Measurements from ENCODE around the gene SIX5.
"Not testable (repeated sequence)": the region's sequence is repeated elsewhere in the genome, so short reads cannot be mapped to it uniquely, and the experiment has no call there.

Gene SIX5

GRCh38 chr19:45801603-45802175 is 32.6 kb upstream of the SIX5 start:
- no peak for TF ChIP-seq EZH2phosphoT487 (IDR thresholded peaks at IDR 0.05; ENCODE audit: borderline replicate concordance)
- no peak for TF ChIP-seq CTCF (conservative IDR thresholded peaks at IDR 0.05; ENCODE audit: low read length)
- Histone ChIP-seq H3F3A (ENCODE audit: low read depth) (no peaks in the 10 kb centered on the region), H3K9me2 (replicated peaks; ENCODE audit: low read depth, low read length) (no peaks in the 10 kb centered on the region), H3K9me3 (ENCODE audit: insufficient read depth, low read depth, low read length) (no peaks in the 10 kb centered on the region), H3K36me3 (ENCODE audit: insufficient read depth, low read length) (no peaks in the 10 kb centered on the region), H3K4me1 (ENCODE audit: insufficient read depth, low read length, poor library complexity, severe bottlenecking) (no peaks in the 10 kb centered on the region), H3K9ac (ENCODE audit: low read depth, low read length, poor library complexity, severe bottlenecking) (no peak overlapping the region), H3K4me3 (ENCODE audit: low read length, poor library complexity, severe bottlenecking) (no peak overlapping the region), H4K20me1 (ENCODE audit: insufficient read depth, low read length, poor library complexity, severe bottlenecking) (no peaks in the 10 kb centered on the region), H3K4me2 (ENCODE audit: low read depth, low read length, poor library complexity, severe bottlenecking) (no peak overlapping the region), H2AFZ (ENCODE audit: low read length) (no peak overlapping the region), H3K27me3 (ENCODE audit: insufficient read depth, low read length, poor library complexity, severe bottlenecking) (no peaks in the 10 kb centered on the region), H3K79me2 (ENCODE audit: insufficient read depth, low read length) (no peaks in the 10 kb centered on the region)

DNA sequence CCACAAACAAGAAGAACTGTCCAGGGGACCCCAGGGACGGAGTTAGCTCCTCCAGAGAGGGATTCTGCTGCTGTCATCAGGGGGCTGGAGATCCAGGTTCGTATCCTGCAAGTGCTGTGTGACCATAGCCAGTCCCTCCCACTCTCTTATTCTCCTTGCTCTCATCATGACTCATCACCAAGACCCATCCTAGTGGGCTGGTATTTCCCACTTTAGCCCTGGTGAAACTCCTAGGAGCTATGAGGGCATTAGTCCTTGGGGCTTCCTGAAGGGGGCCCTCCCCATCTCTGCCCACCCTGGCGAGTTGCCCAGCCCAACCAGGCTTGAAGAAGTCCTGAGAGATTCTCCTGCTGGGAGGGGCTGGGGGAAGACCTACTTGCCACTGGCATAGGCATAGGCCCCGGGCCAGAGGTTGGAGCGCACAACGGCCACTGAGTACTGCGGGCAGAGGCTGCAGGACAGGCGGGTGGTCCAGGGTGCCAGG is 31.1 kb upstream of the SIX5 start:
- Histone ChIP-seq H3K9me3 (ENCODE audit: insufficient read depth, low read depth, low read length) (no peaks in the 10 kb centered on the region), H3K4me2 (ENCODE audit: low read depth, low read length, poor library complexity, severe bottlenecking) (no peak overlapping the region), H3K9ac (ENCODE audit: low read depth, low read length, poor library complexity, severe bottlenecking) (no peak overlapping the region), H4K20me1 (ENCODE audit: insufficient read depth, low read length, poor library complexity, severe bottlenecking) (no peaks in the 10 kb centered on the region), H3K4me3 (ENCODE audit: low read length, poor library complexity, severe bottlenecking) (no peak overlapping the region), H3K4me1 (ENCODE audit: insufficient read depth, low read length, poor library complexity, severe bottlenecking) (no peaks in the 10 kb centered on the region), H3K79me2 (ENCODE audit: insufficient read depth, low read length) (no peaks in the 10 kb centered on the region), H2AFZ (ENCODE audit: low read length) (no peak overlapping the region), H3K27me3 (ENCODE audit: insufficient read depth, low read length, poor library complexity, severe bottlenecking) (no peaks in the 10 kb centered on the region), H3K36me3 (ENCODE audit: insufficient read depth, low read length) (no peaks in the 10 kb centered on the region), H3K9me2 (replicated peaks; ENCODE audit: low read depth, low read length) (no peaks in the 10 kb centered on the region), H3F3A (ENCODE audit: low read depth) (no peaks in the 10 kb centered on the region)
- no peak for TF ChIP-seq EZH2phosphoT487 (IDR thresholded peaks at IDR 0.05; ENCODE audit: borderline replicate concordance)
- TF ChIP-seq CTCF (conservative IDR thresholded peaks at IDR 0.05; ENCODE audit: low read length): no peak

DNA sequence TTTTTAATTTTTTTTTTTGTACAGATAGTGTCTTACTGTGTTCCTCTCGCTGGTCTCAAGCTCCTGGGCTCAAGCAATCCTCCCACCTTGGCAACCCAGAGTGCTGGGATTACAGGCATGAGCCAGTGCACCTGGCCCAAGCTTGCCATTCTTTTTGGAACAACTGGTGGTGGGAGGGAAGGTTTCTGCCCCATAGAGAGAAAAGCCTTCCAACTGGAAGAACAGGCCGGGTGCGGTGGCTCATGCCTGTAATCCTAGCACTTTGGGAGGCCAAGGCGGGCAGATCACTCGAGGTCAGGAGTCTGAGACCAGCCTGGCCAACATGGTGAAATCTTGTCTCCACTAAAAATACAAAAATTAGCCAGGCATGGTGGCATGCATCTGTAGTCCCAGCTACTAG is 30.5 kb upstream of the SIX5 start:
- H4K20me1 ChIP-seq (ENCODE audit: insufficient read depth, low read length, poor library complexity, severe bottlenecking); H3K4me3 ChIP-seq (ENCODE audit: low read length, poor library complexity, severe bottlenecking); H3K9me3 ChIP-seq (ENCODE audit: insufficient read depth, low read depth, low read length); H3K4me1 ChIP-seq (ENCODE audit: insufficient read depth, low read length, poor library complexity, severe bottlenecking); H3K9ac ChIP-seq (ENCODE audit: low read depth, low read length, poor library complexity, severe bottlenecking); H2AFZ ChIP-seq (ENCODE audit: low read length); H3K36me3 ChIP-seq (ENCODE audit: insufficient read depth, low read length); H3F3A ChIP-seq (ENCODE audit: low read depth); H3K79me2 ChIP-seq (ENCODE audit: insufficient read depth, low read length); H3K27me3 ChIP-seq (ENCODE audit: insufficient read depth, low read length, poor library complexity, severe bottlenecking); H3K9me2 ChIP-seq (replicated peaks; ENCODE audit: low read depth, low read length); H3K4me2 ChIP-seq (ENCODE audit: low read depth, low read length, poor library complexity, severe bottlenecking): not testable (repeated sequence)

- Histone ChIP-seq H3K79me2 (ENCODE audit: insufficient read depth, low read length) (no peaks in the 10 kb centered on the region), H3F3A (ENCODE audit: low read depth) (no peaks in the 10 kb centered on the region), H3K9me3 (ENCODE audit: insufficient read depth, low read depth, low read length) (no peaks in the 10 kb centered on the region), H3K27me3 (ENCODE audit: insufficient read depth, low read length, poor library complexity, severe bottlenecking) (no peaks in the 10 kb centered on the region), H3K36me3 (ENCODE audit: insufficient read depth, low read length) (no peaks in the 10 kb centered on the region), H2AFZ (ENCODE audit: low read length) (no peak overlapping the region), H3K9ac (ENCODE audit: low read depth, low read length, poor library complexity, severe bottlenecking) (no peak overlapping the region), H3K4me3 (ENCODE audit: low read length, poor library complexity, severe bottlenecking) (no peak overlapping the region), H3K9me2 (replicated peaks; ENCODE audit: low read depth, low read length) (no peaks in the 10 kb centered on the region), H3K4me1 (ENCODE audit: insufficient read depth, low read length, poor library complexity, severe bottlenecking) (no peaks in the 10 kb centered on the region), H4K20me1 (ENCODE audit: insufficient read depth, low read length, poor library complexity, severe bottlenecking) (no peaks in the 10 kb centered on the region), H3K4me2 (ENCODE audit: low read depth, low read length, poor library complexity, severe bottlenecking) (no peak overlapping the region)
- TF ChIP-seq CTCF (conservative IDR thresholded peaks at IDR 0.05; ENCODE audit: low read length) (peak; percentile 80), EZH2phosphoT487 (IDR thresholded peaks at IDR 0.05; ENCODE audit: borderline replicate concordance) (no peak)
These were observed 30.0 kb upstream of the SIX5 start for GRCh38 chr19:45798995-45799517.

Data from Loucy (cell line).